MV-4-11 (cell line): Measurements from ENCODE around the gene ANO10.

Experiments used
- DNase-seq: peaks from one replicate; lab custom pipeline; 2025; lab: John Stamatoyannopoulos, UW

ANO10 gene

GRCh38 chr3:43372007-43372740 lies 249.6 kb downstream of the ANO10 start:
- DNase-seq, result no peak

- no peak for DNase-seq
These were observed 250.3 kb downstream of the ANO10 start for GRCh38 chr3:43371494-43371893.

GRCh38 chr3:43370293-43370980 lies 251.4 kb downstream of the ANO10 start:
- no peak for DNase-seq

DNA sequence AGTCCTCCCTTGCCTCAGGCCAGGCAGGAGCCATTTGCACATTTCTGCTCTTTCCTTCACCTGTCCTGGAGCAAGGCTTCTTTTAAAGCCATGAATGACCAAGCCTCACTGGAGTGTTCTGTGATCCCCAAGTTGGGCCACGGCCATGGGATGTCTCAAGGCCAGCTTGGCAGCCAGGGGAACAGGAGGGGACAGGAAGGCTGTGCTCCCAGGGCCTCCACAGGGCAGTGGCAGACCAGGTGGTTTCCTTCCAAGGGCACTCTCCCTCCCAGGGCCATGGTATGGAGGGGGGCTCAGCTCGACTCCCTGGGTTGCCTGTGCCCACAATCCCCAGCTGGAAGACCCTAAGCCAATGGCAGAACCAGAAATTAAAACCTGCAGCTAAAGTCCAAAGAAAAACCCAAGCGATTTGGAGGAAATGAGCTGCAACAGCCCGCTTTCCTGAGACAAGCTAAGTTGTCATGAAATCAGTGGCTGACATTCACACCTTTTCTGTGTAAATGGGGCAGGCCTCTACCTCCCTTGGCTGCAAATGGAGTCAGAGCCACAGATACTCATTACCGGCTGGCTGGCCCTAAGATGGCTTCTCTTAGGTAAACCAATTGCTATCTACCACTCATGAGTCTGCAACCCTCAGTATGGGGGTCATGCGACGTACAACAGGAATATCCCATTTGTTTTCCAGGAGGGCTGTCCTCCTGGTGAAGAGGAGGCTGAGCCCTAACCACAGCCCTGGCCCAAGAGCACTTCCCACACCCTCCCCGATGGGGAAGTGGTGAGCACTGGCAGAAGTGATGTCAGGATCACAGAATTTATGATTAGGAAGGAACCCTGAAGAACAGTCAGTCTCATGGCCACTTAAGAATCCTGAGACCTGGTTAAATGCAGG lies 252.2 kb downstream of the ANO10 start:
- peak; percentile 86 for DNase-seq

DNA sequence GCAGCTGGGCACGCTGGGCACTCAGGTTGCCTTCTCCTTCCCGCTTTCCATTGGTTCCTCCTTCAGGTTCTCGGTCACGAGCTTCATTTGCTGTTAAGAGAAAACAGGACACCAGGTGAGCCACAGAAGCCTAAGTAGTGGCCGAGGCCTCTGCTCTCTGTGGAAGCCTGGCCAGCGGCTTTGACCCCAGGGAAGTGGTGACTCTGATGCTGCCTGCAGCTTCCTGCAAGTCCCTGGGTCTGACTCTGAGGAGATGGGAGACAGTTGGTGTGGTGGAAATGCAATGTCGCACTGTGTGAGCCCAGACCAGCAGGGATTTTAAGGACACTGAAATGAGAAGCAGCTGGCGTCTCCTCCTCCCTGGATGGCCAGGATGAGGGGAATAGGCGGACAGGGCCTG lies 254.9 kb downstream of the ANO10 start:
- no peak for DNase-seq

GRCh38 chr3:43366481-43366880 lies 255.3 kb downstream of the ANO10 start:
- no peak for DNase-seq

DNA sequence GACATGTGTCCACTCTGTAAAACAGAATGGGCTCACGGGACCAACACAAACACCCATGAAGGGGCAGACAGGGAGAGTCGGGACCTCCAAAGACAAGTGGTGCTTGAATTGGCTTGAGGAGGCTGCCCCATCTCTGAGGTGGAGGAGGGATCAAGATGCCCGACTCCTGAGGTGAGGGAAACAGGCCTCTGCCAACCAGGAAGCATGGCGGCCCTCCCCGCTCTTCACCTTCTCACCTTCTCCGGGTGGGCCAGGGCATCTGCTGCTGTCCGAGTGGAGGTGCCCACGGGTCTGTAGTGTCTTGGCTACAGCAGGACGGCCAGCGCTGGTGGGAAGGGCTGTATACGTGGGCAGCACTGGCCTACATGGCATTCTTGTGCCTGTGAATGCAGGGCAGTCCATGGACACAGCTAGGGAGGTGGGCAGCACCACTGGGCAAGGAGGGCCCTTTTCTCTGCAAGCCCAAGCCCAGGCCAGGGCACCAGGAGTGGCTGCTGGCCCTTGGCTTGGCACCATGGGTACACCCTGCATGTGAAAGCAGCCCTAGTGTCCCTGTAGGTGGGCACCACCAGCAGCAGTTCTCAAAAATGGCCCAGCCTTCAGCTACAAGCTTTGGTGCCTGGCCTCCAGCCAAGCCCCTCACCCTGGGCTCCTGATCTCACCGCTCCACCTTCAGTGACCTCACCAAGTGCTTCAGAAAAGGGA lies 256.1 kb downstream of the ANO10 start:
- no peak for DNase-seq

DNA sequence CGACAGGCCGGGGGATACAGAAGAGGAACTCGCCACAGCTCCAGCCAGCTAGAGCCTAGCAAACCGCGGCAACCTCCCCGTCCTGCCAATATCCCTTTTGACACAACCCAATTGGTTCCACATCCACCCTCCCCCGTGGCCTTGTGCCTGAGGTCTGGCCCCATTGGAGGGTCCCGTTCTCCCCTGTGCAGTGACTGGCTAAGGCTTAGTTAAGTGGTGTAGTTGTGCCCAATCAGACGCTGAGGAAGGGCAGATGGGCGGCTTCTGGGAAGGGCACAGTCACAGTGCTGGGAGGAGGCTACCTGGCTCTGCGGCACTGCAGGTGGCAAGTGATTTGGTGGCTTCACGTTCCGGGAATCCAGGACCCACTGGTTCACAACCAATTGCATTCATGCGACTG lies 256.9 kb downstream of the ANO10 start:
- DNase-seq, result no peak

DNA sequence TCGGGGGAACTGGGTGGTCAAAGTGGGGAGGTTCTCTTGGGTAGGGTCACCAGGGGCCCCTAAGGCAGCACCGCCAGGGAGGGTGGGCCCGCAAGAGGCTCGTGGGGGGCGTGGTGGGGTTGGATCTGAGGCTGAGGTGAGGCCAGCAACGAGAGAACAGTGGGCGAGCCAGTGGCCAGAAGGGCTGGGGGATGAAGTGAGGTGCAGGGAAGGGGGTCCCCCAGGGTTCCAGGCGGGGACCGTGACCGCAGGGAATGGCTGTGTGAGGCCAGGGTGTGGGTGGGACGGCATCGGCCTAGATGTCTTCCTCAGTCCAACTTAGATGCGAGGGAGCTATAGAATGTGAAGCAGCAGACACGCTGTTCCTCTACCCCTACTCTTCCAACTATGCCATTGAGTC lies 257.3 kb downstream of the ANO10 start:
- DNase-seq, result no peak

DNA sequence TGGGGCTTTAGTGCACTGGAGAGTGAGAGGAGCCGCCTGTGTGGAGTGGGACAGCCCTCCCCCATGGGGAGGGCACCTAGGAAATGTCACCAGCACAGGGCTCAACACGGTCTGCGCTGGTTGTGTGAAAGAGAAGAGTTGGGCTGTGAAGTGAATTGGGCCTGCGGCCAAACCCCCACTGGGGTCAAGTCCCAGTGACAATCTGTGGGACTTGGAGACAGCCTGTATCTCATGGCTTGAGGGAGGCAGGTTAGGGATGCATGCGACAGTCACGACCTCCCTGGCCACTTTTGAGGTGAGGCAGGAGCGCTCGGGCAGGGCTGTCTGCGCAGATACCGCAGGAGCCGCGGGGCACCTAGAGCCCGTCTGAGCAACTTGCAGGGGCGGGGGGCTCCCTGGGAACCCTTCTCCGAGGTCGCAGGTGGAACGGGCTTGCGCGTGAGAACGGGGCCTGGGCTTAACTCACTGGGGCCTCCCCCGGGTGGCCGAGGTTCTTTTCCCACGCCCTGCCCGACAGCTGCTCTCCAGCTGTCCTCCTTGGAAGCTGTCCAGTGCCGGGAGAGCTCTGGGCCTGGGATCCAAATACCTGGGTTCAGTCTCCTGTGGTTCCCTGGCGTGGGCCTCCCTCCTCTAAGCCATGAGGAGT lies 258.1 kb downstream of the ANO10 start:
- DNase-seq, result no peak

GRCh38 chr3:43362961-43363360 lies 258.9 kb downstream of the ANO10 start:
- no peak for DNase-seq

DNA sequence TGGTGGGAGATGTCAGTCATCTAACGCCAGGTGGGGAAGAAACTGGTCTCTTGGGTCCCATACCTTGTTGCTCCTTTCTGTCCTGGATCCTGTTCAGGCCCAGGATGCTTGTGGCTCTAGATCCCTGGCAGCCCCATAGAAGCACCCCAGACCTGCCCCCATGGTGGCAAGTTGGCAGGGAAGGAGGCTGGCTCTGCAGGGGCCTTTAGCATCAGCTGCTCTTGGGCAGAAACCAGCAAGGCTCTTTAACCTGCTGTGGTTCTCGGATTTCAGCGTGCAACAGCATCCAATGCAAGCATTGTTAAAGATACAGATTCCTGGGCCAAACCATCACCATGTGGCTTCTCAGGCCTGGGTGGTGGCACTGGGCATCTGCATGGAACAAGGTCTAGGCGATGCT lies 259.6 kb downstream of the ANO10 start:
- no peak for DNase-seq

GRCh38 chr3:43361077-43361476 lies 260.7 kb downstream of the ANO10 start:
- no peak for DNase-seq

DNA sequence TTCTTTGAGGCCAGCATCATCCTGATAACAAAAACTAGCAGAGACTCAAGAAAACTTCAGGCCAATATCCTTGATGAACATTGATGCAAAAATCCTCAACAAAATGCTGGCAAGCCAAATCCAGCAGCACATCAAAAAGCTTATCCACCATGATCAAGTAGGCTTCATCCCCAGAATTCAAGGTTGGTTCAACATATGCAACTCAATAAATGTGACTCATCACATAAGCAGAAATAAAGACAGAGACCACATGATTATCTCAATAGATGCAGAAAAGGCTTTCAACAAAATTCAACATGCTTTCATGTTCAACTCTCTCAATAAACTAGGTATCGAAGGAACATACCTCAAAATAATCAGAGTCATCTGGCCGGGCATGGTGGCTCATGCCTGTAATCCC lies 265.8 kb downstream of the ANO10 start:
- DNase-seq, result peak; percentile 9

DNA sequence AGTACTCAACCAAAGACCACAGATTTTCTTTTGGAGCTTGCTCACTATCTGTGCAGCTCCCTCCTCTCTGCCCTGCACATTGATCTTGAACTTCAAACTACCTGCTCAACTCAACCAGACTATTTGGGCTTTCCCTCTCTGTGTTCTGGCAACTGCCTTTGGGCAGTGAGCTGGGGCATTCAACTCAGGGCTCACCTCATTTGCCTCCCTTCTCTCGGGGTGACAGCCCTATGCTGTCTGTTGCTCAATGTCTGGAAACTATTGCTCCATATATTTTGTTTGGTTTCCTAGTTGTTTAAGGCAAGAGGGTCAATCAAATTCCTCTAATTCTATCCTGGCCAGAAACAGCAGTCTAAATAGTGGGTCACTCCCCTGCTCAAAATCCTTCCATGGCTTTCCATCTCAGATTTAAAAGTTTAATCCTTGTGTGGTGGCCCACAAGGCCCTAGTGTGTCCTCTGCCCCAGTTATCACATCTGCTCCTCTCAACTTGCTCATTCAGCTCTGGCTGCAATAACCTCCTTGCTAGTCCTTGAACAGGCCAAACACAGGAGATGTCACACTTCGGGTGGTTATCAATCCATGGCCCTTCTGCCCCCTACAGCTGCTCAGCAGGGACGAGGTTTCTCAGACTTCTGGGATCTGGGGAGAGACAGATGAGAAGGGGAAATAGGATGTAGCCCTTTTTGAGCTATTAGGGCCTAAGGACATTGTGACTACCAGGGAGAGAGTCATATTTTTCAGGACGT lies 267.7 kb downstream of the ANO10 start:
- DNase-seq, result peak; percentile 10

DNA sequence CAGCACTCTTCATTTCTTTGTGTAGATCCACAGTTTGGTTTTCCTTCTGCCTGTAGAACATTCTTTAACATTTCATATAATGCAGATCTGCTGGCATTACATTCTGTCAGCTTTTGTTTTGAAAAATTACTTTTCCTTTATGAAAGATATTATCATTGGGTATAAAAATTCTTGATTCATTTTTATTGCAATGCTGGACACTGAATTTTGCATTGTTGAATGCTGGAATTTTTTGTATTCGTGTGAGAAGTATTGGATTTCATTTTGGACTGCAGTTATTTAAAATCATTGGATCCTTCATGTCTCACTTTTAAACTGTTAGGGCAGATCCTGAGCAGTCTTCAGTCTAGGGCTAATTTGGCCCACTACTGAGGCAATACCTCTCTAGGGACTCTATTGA lies 268.4 kb downstream of the ANO10 start:
- no peak for DNase-seq

GRCh38 chr3:43349716-43350115 lies 272.1 kb downstream of the ANO10 start:
- DNase-seq, result no peak

DNA sequence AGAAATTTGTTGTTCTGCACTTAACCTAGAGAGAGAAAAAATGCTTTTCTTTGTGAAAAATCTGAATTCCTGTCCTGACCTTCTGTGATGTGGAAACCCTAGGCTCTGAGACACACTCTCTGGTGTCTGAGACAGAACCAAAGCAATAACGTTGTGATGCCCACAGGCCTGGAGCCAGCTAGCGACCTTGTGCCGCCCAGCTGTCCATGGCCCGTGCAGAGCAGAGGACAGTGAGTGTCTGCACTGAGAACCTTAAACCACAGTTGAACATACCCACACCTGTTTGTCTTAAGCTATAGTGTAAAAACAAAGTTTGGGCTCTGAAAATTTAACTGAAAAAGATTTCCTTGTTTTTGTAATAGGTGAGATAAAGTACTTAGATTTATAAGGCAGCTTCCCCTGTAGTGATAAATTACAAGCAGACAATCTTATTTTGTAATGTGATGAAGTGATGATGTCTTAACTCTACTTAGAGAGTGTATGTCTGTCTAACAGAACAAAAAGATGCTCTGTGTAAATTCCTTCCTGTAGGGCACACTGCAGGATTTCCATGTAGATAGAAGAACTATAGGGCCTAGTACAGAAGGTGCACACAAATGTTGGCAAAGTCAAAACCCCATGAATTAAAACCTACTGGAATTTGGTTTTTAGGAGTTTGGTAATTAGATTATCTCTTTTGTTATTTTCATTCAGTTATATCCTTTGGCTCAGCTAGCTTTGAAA lies 272.8 kb downstream of the ANO10 start:
- DNase-seq, result no peak

DNA sequence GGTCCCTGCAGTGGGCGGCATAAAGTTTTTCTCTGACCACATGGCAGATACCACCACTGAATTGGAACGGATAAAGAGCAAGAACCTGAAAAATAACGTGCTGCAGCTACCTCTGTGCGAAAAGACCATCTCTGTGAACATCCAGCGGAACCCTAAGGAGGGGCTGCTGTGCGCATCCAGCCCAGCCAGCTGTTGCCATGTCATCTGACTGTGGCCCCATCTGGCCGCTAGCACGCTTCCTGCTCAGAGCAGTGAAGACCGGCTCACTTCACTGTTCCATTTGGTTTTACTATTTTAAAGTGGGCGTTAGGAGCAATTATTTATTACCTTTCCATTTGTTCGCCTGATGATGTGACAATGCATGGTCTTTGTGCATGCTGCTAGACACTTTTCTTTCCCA lies 273.5 kb downstream of the ANO10 start:
- no peak for DNase-seq

DNA sequence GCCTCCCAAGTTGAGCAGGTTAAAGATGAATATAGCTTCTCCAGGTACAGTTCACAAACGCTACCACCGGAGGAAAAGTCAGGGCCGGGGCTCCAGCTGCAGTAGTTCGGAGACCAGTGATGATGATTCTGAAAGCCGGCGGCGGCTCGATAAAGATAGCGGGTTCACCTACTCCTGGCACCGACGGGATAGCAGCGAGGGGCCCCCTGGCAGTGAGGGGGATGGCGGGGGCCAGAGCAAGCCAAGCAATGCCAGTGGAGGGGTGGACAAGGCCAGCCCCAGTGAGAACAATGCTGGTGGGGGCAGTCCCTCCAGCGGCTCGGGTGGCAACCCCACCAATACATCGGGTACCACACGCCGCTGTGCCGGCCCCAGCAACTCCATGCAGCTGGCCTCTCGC lies 274.0 kb downstream of the ANO10 start:
- no peak for DNase-seq
